ENCODE results near the gene BCDIN3D. TPM values are rescaled to one million over a fixed set of nuclear protein-coding genes. Genes with fewer than 3 reads are reported as not detected.
A peak's percentile ranks its signal among the peaks of the same experiment; 100 is the strongest.

Gene BCDIN3D
- total and polyA plus RNA-seq, 2 donors (not counting 3 experiments of a cell fraction or from before 2014, with no cell fraction given) = 1.8 to 3.1 TPM

GRCh38 chr12:49827051-49827400 lies 15.9 kb downstream of the BCDIN3D start:
- Histone ChIP-seq H3K27ac (ENCODE audit: insufficient read depth, low read depth, low read length) (no peak overlapping the region), H3K9me1 (replicated peaks; ENCODE audit: control insufficient read depth, extremely low read depth, insufficient read depth, low read length) (no peaks in the 10 kb centered on the region), H3K9ac (replicated peaks; ENCODE audit: extremely low read depth, insufficient read depth, low read length) (peak overlapping the region; percentile 69), H4K20me1 (replicated peaks; ENCODE audit: control insufficient read depth, extremely low read depth, insufficient read depth, low read length) (no peaks in the 10 kb centered on the region), H3K9me3 (replicated peaks; ENCODE audit: control insufficient read depth, insufficient read depth, low read length) (no peaks in the 10 kb centered on the region), H3K4me1 (ENCODE audit: control insufficient read depth, extremely low read depth, insufficient read depth, low read length) (peaks cover 38% of the 10 kb centered on the region), H3K36me3 (ENCODE audit: control insufficient read depth in 2 of 2, extremely low read depth in 1 of 2, insufficient read depth in 2 of 2, low read length in 2 of 2) (peaks cover 0 to 4% of the 10 kb centered on the region in 2 experiments), H2AFZ (ENCODE audit: low read depth, low read length) (no peak overlapping the region), H3K27me3 (ENCODE audit: control insufficient read depth in 2 of 2, insufficient read depth in 2 of 2, low read length in 2 of 2) (no peaks in the 10 kb centered on the region), H3K4me2 (ENCODE audit: insufficient read depth, low read length) (peak overlapping the region; percentile 67), H3K79me2 (ENCODE audit: control insufficient read depth, insufficient read depth, low read length) (peaks cover 51% of the 10 kb centered on the region), H3K4me3 (replicated peaks in 1 of 3; ENCODE audit: insufficient read depth in 1 of 3, low read depth in 1 of 3, low read length in 3 of 3) (peak overlapping the region; percentile 58 to 76 (median 72))
- intact Hi-C loops (cut with micrococcal nuclease) = loop anchor here (5.0 kb wide), 1 partner anchor 190 kb away; no protein-coding TSS in a partner anchor
- no TSS peak for BruUV-seq (replicated peaks)
- POLR2A ChIA-PET = no interaction called here
- TF ChIP-seq POLR2AphosphoS5 (IDR thresholded peaks at IDR 0.05; ENCODE audit: insufficient read depth, low read depth, low read length) (no peak), GATA2 (IDR thresholded peaks at IDR 0.05; ENCODE audit: insufficient read depth, insufficient read length, low read depth, low read length) (no peak), POLR2A (IDR thresholded peaks at IDR 0.05; ENCODE audit: low read depth, low read length) (no peak), MYC (IDR thresholded peaks at IDR 0.05; ENCODE audit: low read depth, low read length) (no peak), MAX (IDR thresholded peaks at IDR 0.05; ENCODE audit: insufficient read depth, insufficient read length) (no peak), JUN (IDR thresholded peaks at IDR 0.05; ENCODE audit: borderline replicate concordance, insufficient read depth, insufficient read length, low read depth) (no peak), EZH2 (IDR thresholded peaks at IDR 0.05; ENCODE audit: borderline replicate concordance, low read depth, low read length, severe bottlenecking) (no peak), CTCF (IDR thresholded peaks at IDR 0.05; ENCODE audit: extremely low read depth in 1 of 2, insufficient read depth in 1 of 2, low read depth in 1 of 2, low read length in 2 of 2) (no peak), FOS (IDR thresholded peaks at IDR 0.05; ENCODE audit: borderline replicate concordance, insufficient read depth, low read length) (no peak)
- dilution Hi-C loops (cut with MboI; ENCODE audit: extremely low pct_ligation_motif_present, low sequenced_read_pairs) = no loop called here
- peak; percentile 30 for DNase-seq (ENCODE audit: low read depth, low spot score)
- CTCF ChIA-PET = interaction anchor here (0.7 to 6.1 kb wide), 6 partner anchors 12 to 86 kb away, joined by 3 to 53 read pairs (median 6); partner anchors contain the start of gene TMBIM6
- peak; percentile 4 for FAIRE-seq
